NCI-H187 (cell line): ENCODE data around the gene SNX33.
"Not testable (repeated sequence)": the region's sequence is repeated elsewhere in the genome, so short reads cannot be mapped to it uniquely, and the experiment has no call there.

Source experiments
- DNase-seq, 2 experiments: peaks; one replicate each; lab custom pipeline; 2025; lab: John Stamatoyannopoulos, UW

The SNX33 gene

GRCh38 chr15:75683646-75684312 lies 36.1 kb downstream of the SNX33 start:
- DNase-seq: not testable (repeated sequence)

- no peak for DNase-seq
Observed at GRCh38 chr15:75684648-75685047, 36.9 kb downstream of the SNX33 start.

GRCh38 chr15:75685195-75685594 lies 37.5 kb downstream of the SNX33 start:
- DNase-seq: no peak

GRCh38 chr15:75686212-75686642 lies 38.5 kb downstream of the SNX33 start:
- not testable (repeated sequence) for DNase-seq

- no peak for DNase-seq
Observed at GRCh38 chr15:75687486-75688277, 40.0 kb downstream of the SNX33 start.

GRCh38 chr15:75688278-75688557 lies 40.5 kb downstream of the SNX33 start:
- no peak for DNase-seq

- no peak for DNase-seq
Observed at GRCh38 chr15:75688831-75689230, 41.1 kb downstream of the SNX33 start.

- not testable (repeated sequence) for DNase-seq
Observed at GRCh38 chr15:75689429-75689828, 41.7 kb downstream of the SNX33 start.

- not testable (repeated sequence) for DNase-seq
Observed at GRCh38 chr15:75692311-75692710, 44.6 kb downstream of the SNX33 start.

GRCh38 chr15:75693028-75693427 lies 45.3 kb downstream of the SNX33 start:
- not testable (repeated sequence) for DNase-seq

- DNase-seq: no peak
Observed at GRCh38 chr15:75693501-75694240, 46.0 kb downstream of the SNX33 start.

- no peak for DNase-seq
Observed at GRCh38 chr15:75694241-75695182, 46.8 kb downstream of the SNX33 start.

- no peak for DNase-seq
Observed at GRCh38 chr15:75695220-75695619, 47.5 kb downstream of the SNX33 start.

GRCh38 chr15:75695634-75696310 lies 48.1 kb downstream of the SNX33 start:
- DNase-seq: no peak

- no peak for DNase-seq
Observed at GRCh38 chr15:75696311-75696720, 48.6 kb downstream of the SNX33 start.

- no peak for DNase-seq
Observed at GRCh38 chr15:75696854-75697259, 49.1 kb downstream of the SNX33 start.

GRCh38 chr15:75697523-75697922 lies 49.8 kb downstream of the SNX33 start:
- DNase-seq: no peak

- DNase-seq: not testable (repeated sequence)
Observed at GRCh38 chr15:75697974-75698747, 50.4 kb downstream of the SNX33 start.

- DNase-seq: not testable (repeated sequence)
Observed at GRCh38 chr15:75699517-75699916, 51.8 kb downstream of the SNX33 start.
